GM12878 (cell line): ENCODE measurements around the gene ESR1. TPM values are rescaled to one million over a fixed set of nuclear protein-coding genes. Genes with fewer than 3 reads are reported as not detected.

Source experiments
- ATAC-seq: fragments of 200-7000 bp; cut with Tn5 transposase; 3 replicates; pipeline ENCODE4 v1.9.1; 2020; ENCODE audit warnings: mild to moderate bottlenecking, moderate library complexity
- BruUV-seq: library from RNA; stranded (reverse); fragments of 400-500 nt; replicated peaks from 2 replicates; lab custom pipeline; 2021; lab: Mats Ljungman, UMichigan
- CTCF ChIA-PET: fragments of 300-600 bp; sonication (Branson Sonifier 250); formaldehyde crosslinking; extraction: SDS; loops from one replicate; lab custom pipeline; 2021; ENCODE audit warnings: inconsistent platforms; lab: Yijun Ruan, JAX
- POLR2A ChIA-PET: fragments of 350-600 bp; formaldehyde crosslinking; extraction: SDS; loops from one replicate; lab custom pipeline; 2021; ENCODE audit warnings: inconsistent platforms; lab: Charles Lee
- RAD21 ChIA-PET: fragments of 300-600 bp; sonication (Branson Sonifier 250); formaldehyde crosslinking; loops from one replicate; lab custom pipeline; 2023; ENCODE audit warnings: antibody characterized with exemption; ENCODE audit not compliant: unreplicated experiment; lab: Charles Lee
- SMC1A ChIA-PET: fragments of 300-600 bp; sonication (Branson Sonifier 250); formaldehyde crosslinking; loops from one replicate; lab custom pipeline; 2023; ENCODE audit not compliant: unreplicated experiment, uncharacterized antibody; lab: Charles Lee
- DNase-seq: peaks from one replicate; pipeline ENCODE4 v3.0.0-alpha.2; 2011; ENCODE audit warnings: low read depth, low spot score
- FAIRE-seq: peaks from 3 replicates; lab custom pipeline; 2011; peaks lifted over from hg19 to GRCh38; lab: Jason Lieb, UNC
- H2AFZ ChIP-seq: 2 replicates; pipeline ENCODE4 v1.6.0; 2011; ENCODE audit warnings: low read depth, low read length, control low read depth; ENCODE audit not compliant: control insufficient read depth
- H3K27ac ChIP-seq: 2 replicates; pipeline ENCODE4 v1.5.1; 2011; ENCODE audit warnings: control low read depth; ENCODE audit not compliant: control insufficient read depth, insufficient read depth
- H3K27me3 ChIP-seq, 2 experiments: replicated peaks in 1 of 2; 2 replicates each; pipeline versions ENCODE4 v1.6.0 to v1.6.1; 2011; ENCODE audit warnings: low read length in 1 of 2; ENCODE audit not compliant: control insufficient read depth in 2 of 2, insufficient read depth in 2 of 2
- H3K36me3 ChIP-seq, 2 experiments: 2 replicates each; pipeline ENCODE4 v1.5.1; 2011; ENCODE audit warnings: low read length in 1 of 2; ENCODE audit not compliant: control insufficient read depth in 2 of 2, insufficient read depth in 2 of 2
- H3K4me1 ChIP-seq: 2 replicates; pipeline ENCODE4 v1.6.1; 2011; ENCODE audit warnings: mild to moderate bottlenecking, low read length, moderate library complexity, mixed read lengths; ENCODE audit not compliant: control insufficient read depth, insufficient read depth
- H3K4me2 ChIP-seq: 2 replicates; pipeline ENCODE4 v1.6.0; 2011; ENCODE audit warnings: control low read depth; ENCODE audit not compliant: control insufficient read depth, insufficient read depth
- H3K4me3 ChIP-seq: fragments of 200-600 bp; sonication (generic); 2 replicates; pipeline ENCODE4 v1.5.1; 2016
- H3K79me2 ChIP-seq: 2 replicates; pipeline ENCODE4 v1.6.0; 2011; ENCODE audit warnings: low read length; ENCODE audit not compliant: control insufficient read depth, insufficient read depth
- H3K9ac ChIP-seq: 2 replicates; pipeline ENCODE4 v1.8.0; 2011; ENCODE audit warnings: low read length, control low read depth, mixed read lengths; ENCODE audit not compliant: control insufficient read depth, insufficient read depth
- H3K9me3 ChIP-seq: replicated peaks from 3 replicates; pipeline ENCODE4 v1.5.1; 2011; ENCODE audit warnings: mild to moderate bottlenecking, low read length; ENCODE audit not compliant: control insufficient read depth, insufficient read depth
- H4K20me1 ChIP-seq: 2 replicates; pipeline ENCODE4 v1.6.0; 2011; ENCODE audit not compliant: control insufficient read depth, insufficient read depth
- CTCF ChIP-seq, 3 experiments: IDR thresholded peaks in 2 of 3; conservative IDR thresholded peaks in 1 of 3; 2 replicates each; pipeline ENCODE4 v1.5.1; 2011; ENCODE audit warnings: low read depth in 3 of 3, low read length in 3 of 3, mild to moderate bottlenecking in 3 of 3, control low read depth in 2 of 3, moderate library complexity in 2 of 3, inconsistent platforms in 1 of 3, mixed read lengths in 1 of 3; ENCODE audit not compliant: control insufficient read depth in 2 of 3, insufficient read depth in 1 of 3; ENCODE audit errors: extremely low read depth in 1 of 3
- EED ChIP-seq: sonication (generic); IDR thresholded peaks from 2 replicates; pipeline ENCODE4 v1.6.1; 2016; ENCODE audit warnings: antibody characterized with exemption, low read depth
- HCFC1 ChIP-seq: fragments of 150-350 bp; IDR thresholded peaks from 2 replicates; pipeline ENCODE4 v1.6.1; 2014; ENCODE audit warnings: low read length
- NFIC ChIP-seq: IDR thresholded peaks from 2 replicates; pipeline ENCODE4 v1.6.1; 2012; ENCODE audit warnings: low read depth, mild to moderate bottlenecking, inconsistent platforms, low read length, moderate library complexity
- NFYA ChIP-seq: IDR thresholded peaks from 2 replicates; pipeline ENCODE4 v1.6.1; 2011; ENCODE audit warnings: low read depth, mild to moderate bottlenecking, low read length, improper control_type of control experiment, borderline replicate concordance
- NFYB ChIP-seq: IDR thresholded peaks from 2 replicates; pipeline ENCODE4 v1.6.1; 2011; ENCODE audit warnings: low read depth, mild to moderate bottlenecking, low read length, improper control_type of control experiment, moderate library complexity; ENCODE audit not compliant: insufficient read depth
- NR2C1 ChIP-seq: fragments of 450-650 bp; IDR thresholded peaks from 2 replicates; pipeline ENCODE4 v1.6.1; 2017; ENCODE audit warnings: antibody characterized with exemption, mild to moderate bottlenecking, moderate library complexity
- RAD21 ChIP-seq: IDR thresholded peaks from 2 replicates; pipeline ENCODE4 v1.6.1; 2011; ENCODE audit warnings: mild to moderate bottlenecking, low read depth, low read length, moderate library complexity; ENCODE audit not compliant: insufficient read depth
- RUNX3 ChIP-seq: IDR thresholded peaks from 2 replicates; pipeline ENCODE4 v1.6.1; 2012; ENCODE audit warnings: low read length, inconsistent platforms
- SMARCA5 ChIP-seq: fragments of 450-650 bp; IDR thresholded peaks from 2 replicates; pipeline ENCODE4 v1.6.1; 2017; ENCODE audit warnings: mild to moderate bottlenecking
- SMC3 ChIP-seq: IDR thresholded peaks from 2 replicates; pipeline ENCODE4 v1.6.1; 2011; ENCODE audit warnings: low read length, improper control_type of control experiment, borderline replicate concordance
- SPI1 ChIP-seq: IDR thresholded peaks from 2 replicates; pipeline ENCODE4 v1.6.1; 2011; ENCODE audit warnings: low read depth, mild to moderate bottlenecking, low read length, moderate library complexity, borderline replicate concordance; ENCODE audit not compliant: insufficient read depth
- ZNF217 ChIP-seq: fragments of 450-650 bp; IDR thresholded peaks from 2 replicates; pipeline ENCODE4 v1.6.1; 2017; ENCODE audit warnings: antibody characterized with exemption, mild to moderate bottlenecking
- WGBS: methylation state at CpG from one replicate; pipeline ENCODE4 v1.1.6; 2016; ENCODE audit warnings: low lambda C conversion rate; ENCODE audit not compliant: insufficient replicate concordance, insufficient coverage; ENCODE audit errors: missing lambda C conversion rate; 5-methylcytosine and 5-hydroxymethylcytosine counted together
- in situ Hi-C: fragments of 300-500 bp; cut with MboI; formaldehyde crosslinking; loops from 9 replicates; pipeline ENCODE4 v1.14.3; 2018; ENCODE audit warnings: mixed read lengths
- intact Hi-C: fragments of 100-400 bp; cut with micrococcal nuclease; formaldehyde crosslinking; loops from one replicate; pipeline ENCODE4 v1.14.2; 2022; ENCODE audit not compliant: unreplicated experiment
- polyA plus RNA-seq, 11 experiments: library from polyadenylated mRNA; depleted of rRNA in 4 of 11; unstranded in 6 of 11; stranded (reverse) in 5 of 11; fragments of >200 nt; fragmentation: Nextera tagmentation in 4 of 11; fragmentation: Illumina TruSeq in 1 of 11; extraction: Ambion mirVana in 4 of 11; extraction: Trizol in 1 of 11; gene quantifications; 1 replicate in 1 of 11; 2 replicates in 10 of 11; pipeline versions ENCODE4 v1.2.1 to v1.2.3, GENCODE V29; 2011 to 2016; ENCODE audit warnings: inconsistent platforms in 2 of 11, missing spikeins in 2 of 11, low read depth in 1 of 11
- total RNA-seq, 4 experiments: library from RNA; depleted of rRNA in 3 of 4; stranded (reverse); fragments of >200 nt in 3 of 4; fragmentation: Illumina TruSeq in 1 of 4; extraction: Trizol in 1 of 4; gene quantifications; 2 replicates each; pipeline versions ENCODE4 v1.2.1 to v1.2.3, GENCODE V29; 2013 to 2021

Gene ESR1
- total and polyA plus RNA-seq, 10 of the 15 experiments (the other 5 are each of a cell fraction or from before 2014, with no cell fraction given), result 0.03 to 0.51 (median 0.21) TPM; not detected in 4

GRCh38 chr6:152123076-152123475, 315.6 kb downstream of the ESR1 start (continued):
- TF ChIP-seq NR2C1, result no peak

GRCh38 chr6:152124429-152125074, 317.1 kb downstream of the ESR1 start:
- Histone ChIP-seq H3K4me3 (no peak overlapping the region), H3K79me2 (no peaks in the 10 kb centered on the region), H4K20me1 (no peaks in the 10 kb centered on the region), H3K9ac (no peak overlapping the region), H3K27ac (no peak overlapping the region), H3K4me1 (no peaks in the 10 kb centered on the region), H2AFZ (no peak overlapping the region), H3K36me3 (peaks cover 0 to 2% of the 10 kb centered on the region in 2 experiments; a peak in 1 of 4 replicates), H3K27me3 (no peaks in the 10 kb centered on the region), H3K4me2 (no peak overlapping the region), H3K9me3 (no peaks in the 10 kb centered on the region)
- in situ Hi-C loops, result loop anchor here (5.0 to 10.0 kb wide), 2 partner anchors 360 to 432 kb away; no protein-coding TSS in a partner anchor
- WGBS, result 64% methylated on average over 3 of the region's 3 CpGs
- ChIA-PET POLR2A (interaction anchor here (0.8 to 1.4 kb wide), 2 partner anchors 449 to 673 kb away, joined by 3 read pairs; partner anchors contain the start of gene RMND1), RAD21 (interaction anchor here (0.8 to 4.3 kb wide), 27 partner anchors 9 to 683 kb away, joined by 3 to 87 read pairs (median 4); no protein-coding TSS in a partner anchor), SMC1A (interaction anchor here (0.7 to 8.3 kb wide), 37 partner anchors 10 to 684 kb away, joined by 3 to 131 read pairs (median 4); no protein-coding TSS in a partner anchor), CTCF (interaction anchor here (0.6 to 6.7 kb wide), 50 partner anchors 9 to 683 kb away, joined by 3 to 157 read pairs (median 4); no protein-coding TSS in a partner anchor)
- no TSS peak for BruUV-seq
- TF ChIP-seq SMARCA5, result no peak
- TF ChIP-seq SMC3, result peak; percentile 69
- TF ChIP-seq NFIC, result no peak
- no peak for TF ChIP-seq HCFC1
- peak; percentile 72 for TF ChIP-seq RAD21
- peak; percentile 41 for TF ChIP-seq RUNX3
- TF ChIP-seq CTCF (IDR thresholded peaks at IDR 0.05 in 2 of 3, conservative IDR thresholded peaks at IDR 0.05 in 1 of 3; ENCODE audit: control insufficient read depth in 2 of 3, extremely low read depth in 1 of 3, insufficient read depth in 1 of 3, low read depth in 3 of 3, low read length in 3 of 3), result peak; percentile 57 to 63 (median 58); a peak in 5 of 6 replicates
- no peak for TF ChIP-seq EED
- TF ChIP-seq NFYA, result no peak
- TF ChIP-seq SPI1, result no peak
- no peak for TF ChIP-seq ZNF217
- no peak for TF ChIP-seq NFYB
- ATAC-seq (peak; percentile 82), DNase-seq (no peak), FAIRE-seq (peak; percentile 76)
- intact Hi-C loops, result loop anchor here (1.0 to 5.0 kb wide), 4 partner anchors 143 to 449 kb away; no protein-coding TSS in a partner anchor
